HUES64 (cell line): ENCODE results near the gene LRRC10B.
A peak's percentile ranks its signal among the peaks of the same experiment; 100 is the strongest.

Experiments used
- H3K27ac ChIP-seq: 2 replicates; pipeline ENCODE4 v1.7.0; 2013; ENCODE audit warnings: low read depth, low read length, inconsistent platforms
- H3K27me3 ChIP-seq: 2 replicates; pipeline ENCODE4 v1.6.1; 2013; ENCODE audit warnings: mild to moderate bottlenecking, low read length; ENCODE audit not compliant: insufficient read depth
- H3K36me3 ChIP-seq: 2 replicates; pipeline ENCODE4 v1.6.1; 2013; ENCODE audit warnings: mild to moderate bottlenecking, low read length; ENCODE audit not compliant: insufficient read depth
- H3K4me1 ChIP-seq: 2 replicates; pipeline ENCODE4 v1.6.1; 2013; ENCODE audit warnings: mild to moderate bottlenecking, low read length, moderate library complexity; ENCODE audit not compliant: insufficient read depth
- H3K4me3 ChIP-seq: 2 replicates; pipeline ENCODE4 v1.5.1; 2013; ENCODE audit warnings: mild to moderate bottlenecking, low read length, moderate library complexity
- H3K9ac ChIP-seq: 2 replicates; pipeline ENCODE4 v1.6.1; 2013; ENCODE audit warnings: mild to moderate bottlenecking, low read depth, low read length
- H3K9me3 ChIP-seq: 2 replicates; pipeline ENCODE4 v1.6.1; 2013; ENCODE audit warnings: low read depth, low read length; ENCODE audit not compliant: insufficient read depth
- WGBS: fragments of 150-250, 120-280 bp; methylation state at CpG from one replicate; pipeline ENCODE4 v1.1.7; 2013; ENCODE audit warnings: missing lambda C conversion rate; 5-methylcytosine and 5-hydroxymethylcytosine counted together

LRRC10B gene

GRCh38 chr11:61553373-61554171 is 45.0 kb downstream of the LRRC10B start:
- H3K27ac ChIP-seq, result no peak overlapping the region
- 0 out of 2 replicates have a peak, but pooled peaks cover 15% of the 10 kb centered on the region for H3K4me1 ChIP-seq
- H3K4me3 ChIP-seq, result no peak overlapping the region
- 71% methylated on average over 15 of the region's 15 CpGs for WGBS
- H3K9me3 ChIP-seq, result no peaks in the 10 kb centered on the region
- peaks cover 25% of the 10 kb centered on the region for H3K27me3 ChIP-seq
- H3K9ac ChIP-seq, result no peak overlapping the region
- no peaks in the 10 kb centered on the region for H3K36me3 ChIP-seq

- Histone ChIP-seq H3K36me3 (no peaks in the 10 kb centered on the region), H3K4me3 (no peak overlapping the region; the same call in 1 of the 2 replicates), H3K27ac (no peak overlapping the region), H3K9ac (no peak overlapping the region), H3K27me3 (peaks cover 25% of the 10 kb centered on the region), H3K4me1 (0 out of 2 replicates have a peak, but pooled peaks cover 15% of the 10 kb centered on the region), H3K9me3 (no peaks in the 10 kb centered on the region)
- 65% methylated on average over 13 of the region's 13 CpGs for whole genome bisulfite sequencing
These were observed 45.8 kb downstream of the LRRC10B start for GRCh38 chr11:61554172-61554988.

GRCh38 chr11:61555051-61555969 is 46.8 kb downstream of the LRRC10B start:
- no peak overlapping the region for H3K27ac ChIP-seq
- peaks cover 25% of the 10 kb centered on the region for H3K27me3 ChIP-seq
- WGBS, result 6% methylated on average over 49 of the region's 57 CpGs
- H3K9ac ChIP-seq, result no peak overlapping the region
- no peaks in the 10 kb centered on the region for H3K36me3 ChIP-seq
- H3K9me3 ChIP-seq, result no peaks in the 10 kb centered on the region
- peak overlapping the region; percentile 50 for H3K4me3 ChIP-seq
- 0 out of 2 replicates have a peak, but pooled peaks cover 15% of the 10 kb centered on the region for H3K4me1 ChIP-seq

- 68% methylated on average over 10 of the region's 10 CpGs for WGBS
- Histone ChIP-seq H3K9ac (no peak overlapping the region), H3K36me3 (no peaks in the 10 kb centered on the region), H3K27me3 (peaks cover 25% of the 10 kb centered on the region), H3K4me3 (peak overlapping the region; percentile 50; the same call in 1 of the 2 replicates), H3K4me1 (0 out of 2 replicates have a peak, but pooled peaks cover 15% of the 10 kb centered on the region), H3K27ac (no peak overlapping the region), H3K9me3 (no peaks in the 10 kb centered on the region)
These were observed 47.4 kb downstream of the LRRC10B start for GRCh38 chr11:61555978-61556377.

GRCh38 chr11:61556621-61557020 is 48.1 kb downstream of the LRRC10B start:
- no peaks in the 10 kb centered on the region for H3K36me3 ChIP-seq
- 0 out of 2 replicates have a peak, but pooled peaks cover 15% of the 10 kb centered on the region for H3K4me1 ChIP-seq
- no peak overlapping the region for H3K9ac ChIP-seq
- no peak overlapping the region for H3K4me3 ChIP-seq
- no peak overlapping the region for H3K27ac ChIP-seq
- H3K9me3 ChIP-seq, result no peaks in the 10 kb centered on the region
- 88% methylated on average over 3 of the region's 3 CpGs for WGBS
- H3K27me3 ChIP-seq, result peaks cover 25% of the 10 kb centered on the region
